SU-DHL-6 (cell line): Measurements from ENCODE around the gene MAP3K20.

Source experiments
- EZH2phosphoT487 ChIP-seq: fragments of 200-600 bp; sonication (generic), shearing (Covaris generic); conservative IDR thresholded peaks from 2 replicates; pipeline ENCODE4 v1.6.1; 2018; ENCODE audit warnings: mild to moderate bottlenecking, antibody characterized with exemption, low read length, moderate library complexity, mixed read lengths
- TF ChIP-seq, protein P1 (sequence below): fragments of 200-600 bp; sonication (generic); IDR thresholded peaks from one replicate; pipeline ENCODE4 v1.5.1; 2017; ENCODE audit warnings: antibody characterized with exemption, mild to moderate bottlenecking, low read length, moderate library complexity; ENCODE audit not compliant: insufficient read depth, poor library complexity, severe bottlenecking

- TF ChIP-seq, protein P1, sequence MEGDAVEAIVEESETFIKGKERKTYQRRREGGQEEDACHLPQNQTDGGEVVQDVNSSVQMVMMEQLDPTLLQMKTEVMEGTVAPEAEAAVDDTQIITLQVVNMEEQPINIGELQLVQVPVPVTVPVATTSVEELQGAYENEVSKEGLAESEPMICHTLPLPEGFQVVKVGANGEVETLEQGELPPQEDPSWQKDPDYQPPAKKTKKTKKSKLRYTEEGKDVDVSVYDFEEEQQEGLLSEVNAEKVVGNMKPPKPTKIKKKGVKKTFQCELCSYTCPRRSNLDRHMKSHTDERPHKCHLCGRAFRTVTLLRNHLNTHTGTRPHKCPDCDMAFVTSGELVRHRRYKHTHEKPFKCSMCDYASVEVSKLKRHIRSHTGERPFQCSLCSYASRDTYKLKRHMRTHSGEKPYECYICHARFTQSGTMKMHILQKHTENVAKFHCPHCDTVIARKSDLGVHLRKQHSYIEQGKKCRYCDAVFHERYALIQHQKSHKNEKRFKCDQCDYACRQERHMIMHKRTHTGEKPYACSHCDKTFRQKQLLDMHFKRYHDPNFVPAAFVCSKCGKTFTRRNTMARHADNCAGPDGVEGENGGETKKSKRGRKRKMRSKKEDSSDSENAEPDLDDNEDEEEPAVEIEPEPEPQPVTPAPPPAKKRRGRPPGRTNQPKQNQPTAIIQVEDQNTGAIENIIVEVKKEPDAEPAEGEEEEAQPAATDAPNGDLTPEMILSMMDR = no peak
- no peak for TF ChIP-seq EZH2phosphoT487
These were observed 32.0 kb downstream of the MAP3K20 start for GRCh38 chr2:173107629-173108022.
